ENCODE results near the gene SLC17A7.

- TF ChIP-seq POLR2A (IDR thresholded peaks at IDR 0.05; ENCODE audit: low read depth, low read length): no peak
- TF ChIP-seq POLR2AphosphoS5 (IDR thresholded peaks at IDR 0.05; ENCODE audit: low read depth, low read length): no peak
- no peak for TF ChIP-seq TAF1 (IDR thresholded peaks at IDR 0.05; ENCODE audit: borderline replicate concordance, low read depth, low read length)
Measured at GRCh38 chr19:49421878-49422202, 19.5 kb downstream of the SLC17A7 start.

All from GM12892 (cell line).